Lower leg skin (tissue), 4 donors: ENCODE data around the gene MEPE. TPM values are rescaled to one million over a fixed set of nuclear protein-coding genes. Genes with fewer than 3 reads are reported as not detected.

Experiments used
- DNase-seq, 2 donors: peaks; one replicate each; pipeline ENCODE4 v3.0.0-alpha.2; 2019; ENCODE audit warnings: low spot score in 2 of 2
- H3K4me3 ChIP-seq: fragments of 200-600 bp; sonication (generic); 2 replicates; pipeline ENCODE4 v1.5.1; 2017; ENCODE audit warnings: mild to moderate bottlenecking, low read depth; ENCODE audit not compliant: poor library complexity, severe bottlenecking
- POLR2A ChIP-seq, 2 donors: fragments of 450-650 bp; IDR thresholded peaks; one replicate each; pipeline ENCODE4 v1.6.1; 2016 to 2017; ENCODE audit warnings: antibody characterized with exemption in 2 of 2, mild to moderate bottlenecking in 1 of 2, moderate library complexity in 1 of 2
- WGBS, 2 donors: methylation state at CpG; one replicate each; pipeline ENCODE4 v1.1.5; 2018; 5-methylcytosine and 5-hydroxymethylcytosine counted together
- intact Hi-C: fragments of 100-400 bp; cut with DNase I; formaldehyde crosslinking; loops from one replicate; pipeline ENCODE4 v1.15.0; 2023; ENCODE audit warnings: low total_unique reads
- total RNA-seq, 4 donors: library from RNA; depleted of rRNA; stranded (reverse); fragments of >200 nt; gene quantifications; one replicate each; pipeline ENCODE4 v1.1.0, GENCODE V29; 2016
- TF ChIP-seq, protein P1 (sequence below), 3 donors: fragments of 450-650 bp; IDR thresholded peaks; one replicate each; pipeline ENCODE4 v1.5.1; 2016; ENCODE audit warnings: antibody characterized with exemption in 3 of 3, mild to moderate bottlenecking in 3 of 3, moderate library complexity in 2 of 3

Gene MEPE
- total RNA-seq, 4 donors from 2014 or later: not detected

DNA sequence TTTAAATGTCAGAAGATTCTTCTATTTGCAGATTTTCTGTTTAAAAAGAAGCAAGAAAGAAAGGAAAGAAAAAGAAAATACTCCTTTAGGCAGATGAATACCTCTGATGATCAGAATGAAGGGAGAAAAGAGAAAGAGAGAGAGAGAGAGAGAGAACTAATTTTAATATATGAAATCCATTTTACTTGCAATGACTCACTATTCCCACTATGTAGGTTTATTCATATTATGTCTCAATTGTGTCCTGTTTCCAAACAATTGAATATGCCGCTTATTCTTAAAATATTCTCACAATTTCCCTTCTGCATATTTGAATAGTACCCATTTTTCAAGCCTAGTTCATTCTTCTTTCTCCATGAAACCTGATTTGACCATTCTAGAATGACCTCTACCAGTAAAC is 11.7 kb downstream of the MEPE start:
- DNase-seq: no peak
- TF ChIP-seq, protein P1, sequence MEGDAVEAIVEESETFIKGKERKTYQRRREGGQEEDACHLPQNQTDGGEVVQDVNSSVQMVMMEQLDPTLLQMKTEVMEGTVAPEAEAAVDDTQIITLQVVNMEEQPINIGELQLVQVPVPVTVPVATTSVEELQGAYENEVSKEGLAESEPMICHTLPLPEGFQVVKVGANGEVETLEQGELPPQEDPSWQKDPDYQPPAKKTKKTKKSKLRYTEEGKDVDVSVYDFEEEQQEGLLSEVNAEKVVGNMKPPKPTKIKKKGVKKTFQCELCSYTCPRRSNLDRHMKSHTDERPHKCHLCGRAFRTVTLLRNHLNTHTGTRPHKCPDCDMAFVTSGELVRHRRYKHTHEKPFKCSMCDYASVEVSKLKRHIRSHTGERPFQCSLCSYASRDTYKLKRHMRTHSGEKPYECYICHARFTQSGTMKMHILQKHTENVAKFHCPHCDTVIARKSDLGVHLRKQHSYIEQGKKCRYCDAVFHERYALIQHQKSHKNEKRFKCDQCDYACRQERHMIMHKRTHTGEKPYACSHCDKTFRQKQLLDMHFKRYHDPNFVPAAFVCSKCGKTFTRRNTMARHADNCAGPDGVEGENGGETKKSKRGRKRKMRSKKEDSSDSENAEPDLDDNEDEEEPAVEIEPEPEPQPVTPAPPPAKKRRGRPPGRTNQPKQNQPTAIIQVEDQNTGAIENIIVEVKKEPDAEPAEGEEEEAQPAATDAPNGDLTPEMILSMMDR (IDR thresholded peaks at IDR 0.05): no peak
- H3K4me3 ChIP-seq: no peak overlapping the region
- intact Hi-C loops: loop anchor here (10.0 kb wide), 2 partner anchors 460 to 580 kb away; no protein-coding TSS in a partner anchor
- WGBS, 2 donors: 3 to 85% methylated on average over 1 of the region's 1 CpG

DNA sequence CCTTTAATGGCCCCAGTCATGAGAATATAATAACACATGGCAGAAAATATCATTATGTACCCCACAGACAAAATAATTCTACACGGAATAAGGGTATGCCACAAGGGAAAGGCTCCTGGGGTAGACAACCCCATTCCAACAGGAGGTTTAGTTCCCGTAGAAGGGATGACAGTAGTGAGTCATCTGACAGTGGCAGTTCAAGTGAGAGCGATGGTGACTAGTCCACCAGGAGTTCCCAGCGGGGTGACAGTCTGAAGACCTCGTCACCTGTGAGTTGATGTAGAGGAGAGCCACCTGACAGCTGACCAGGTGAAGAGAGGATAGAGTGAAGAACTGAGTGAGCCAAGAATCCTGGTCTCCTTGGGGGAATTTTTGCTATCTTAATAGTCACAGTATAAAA is 13.5 kb downstream of the MEPE start:
- intact Hi-C loops: loop anchor here (10.0 kb wide), 2 partner anchors 461 to 581 kb away; no protein-coding TSS in a partner anchor
- no peak for TF ChIP-seq POLR2A (IDR thresholded peaks at IDR 0.05)
- TF ChIP-seq, protein P1 (IDR thresholded peaks at IDR 0.05): no peak
- DNase-seq: no peak
- WGBS, 2 donors: 88 to 94% methylated on average over 5 of the region's 5 CpGs
- H3K4me3 ChIP-seq: no peak overlapping the region

DNA sequence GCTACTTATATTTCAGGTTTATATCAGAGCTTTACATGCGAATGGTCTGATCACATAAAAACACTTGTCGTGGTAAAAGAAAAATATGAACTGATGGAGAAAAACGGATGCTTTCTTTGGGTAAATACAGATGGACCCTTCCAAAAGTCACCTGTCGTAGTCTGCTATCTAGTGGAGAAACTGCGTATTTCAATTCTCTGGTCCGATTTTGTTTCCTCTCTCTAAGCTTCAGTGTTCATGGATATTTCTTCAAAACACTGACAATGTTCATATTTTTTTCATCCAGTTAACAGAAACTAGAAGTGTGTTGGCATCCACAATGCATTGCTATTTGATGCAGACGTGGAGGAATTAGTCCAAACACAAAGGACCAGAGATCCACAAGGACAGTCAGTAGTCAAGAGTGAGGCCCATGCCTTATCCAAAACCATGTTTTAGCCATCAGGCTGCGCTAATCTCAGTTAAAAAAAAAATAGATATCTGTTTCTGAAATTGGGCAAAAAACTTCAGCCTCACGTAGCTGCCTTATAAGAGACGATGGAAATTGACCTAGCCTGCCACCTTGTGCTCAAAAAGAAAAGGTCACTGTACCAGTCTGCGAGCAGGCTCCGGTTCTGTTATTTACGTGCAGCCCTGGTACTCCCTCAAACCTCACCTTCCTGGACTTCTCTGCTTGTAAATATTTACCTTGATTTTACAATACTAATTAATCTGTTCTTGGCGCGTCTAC is 16.0 kb downstream of the MEPE start:
- intact Hi-C loops: loop anchor here (10.0 kb wide), 2 partner anchors 464 to 584 kb away; no protein-coding TSS in a partner anchor
- DNase-seq: peak in 1 of 2 donors; percentile 35
- no peak overlapping the region for H3K4me3 ChIP-seq

DNA sequence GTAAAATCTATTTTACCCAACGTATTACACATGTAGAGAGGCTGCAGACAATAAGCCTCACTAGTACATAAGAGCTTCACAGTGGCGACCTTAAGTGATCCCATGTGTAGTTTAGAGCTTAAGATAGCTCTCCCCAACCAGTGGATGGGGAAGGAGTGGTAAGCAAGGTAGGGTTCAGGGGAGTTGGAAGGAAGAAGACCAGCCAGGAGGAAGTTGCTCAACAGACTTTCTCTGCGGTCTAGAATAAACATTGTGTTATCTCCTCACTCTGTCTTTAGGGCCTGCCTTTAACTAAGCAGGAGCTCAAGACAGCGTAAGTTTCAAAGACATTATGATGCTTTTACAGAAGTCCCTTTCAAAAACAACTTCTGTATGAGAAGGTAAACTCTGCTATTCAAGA is 16.8 kb downstream of the MEPE start:
- intact Hi-C loops: loop anchor here (10.0 kb wide), 5 partner anchors 125 to 665 kb away; partner anchors contain the start of gene SPP1
- WGBS, 2 donors: 49 to 60% methylated on average over 4 of the region's 4 CpGs

More for the DNA sequence above, 16.0 kb downstream of the MEPE start:
- WGBS, 2 donors: 13 to 15% methylated on average over 15 of the region's 15 CpGs
- TF ChIP-seq, protein P1 (IDR thresholded peaks at IDR 0.05): no peak
- TF ChIP-seq POLR2A (IDR thresholded peaks at IDR 0.05): no peak

GRCh38 chr4:87851332-87851731 is 18.6 kb downstream of the MEPE start:
- H3K4me3 ChIP-seq: no peak overlapping the region
- DNase-seq: no peak
- WGBS, 2 donors: 76 to 85% methylated on average over 8 of the region's 8 CpGs
- intact Hi-C loops: loop anchor here (10.0 kb wide), 3 partner anchors 123 to 663 kb away; partner anchors contain the start of gene SPP1
- TF ChIP-seq POLR2A (IDR thresholded peaks at IDR 0.05): no peak
- TF ChIP-seq, protein P1 (IDR thresholded peaks at IDR 0.05): no peak

More for the DNA sequence above, 16.8 kb downstream of the MEPE start:
- no peak for DNase-seq
- H3K4me3 ChIP-seq: no peak overlapping the region
- no peak for TF ChIP-seq POLR2A (IDR thresholded peaks at IDR 0.05)
- TF ChIP-seq, protein P1 (IDR thresholded peaks at IDR 0.05): no peak
